ENCODE data around the gene SERTAD1. TPM values are rescaled to one million over a fixed set of nuclear protein-coding genes. Genes with fewer than 3 reads are reported as not detected.

SERTAD1 gene
- total RNA-seq, 1 donor from 2014 or later: 14.2 TPM

DNA sequence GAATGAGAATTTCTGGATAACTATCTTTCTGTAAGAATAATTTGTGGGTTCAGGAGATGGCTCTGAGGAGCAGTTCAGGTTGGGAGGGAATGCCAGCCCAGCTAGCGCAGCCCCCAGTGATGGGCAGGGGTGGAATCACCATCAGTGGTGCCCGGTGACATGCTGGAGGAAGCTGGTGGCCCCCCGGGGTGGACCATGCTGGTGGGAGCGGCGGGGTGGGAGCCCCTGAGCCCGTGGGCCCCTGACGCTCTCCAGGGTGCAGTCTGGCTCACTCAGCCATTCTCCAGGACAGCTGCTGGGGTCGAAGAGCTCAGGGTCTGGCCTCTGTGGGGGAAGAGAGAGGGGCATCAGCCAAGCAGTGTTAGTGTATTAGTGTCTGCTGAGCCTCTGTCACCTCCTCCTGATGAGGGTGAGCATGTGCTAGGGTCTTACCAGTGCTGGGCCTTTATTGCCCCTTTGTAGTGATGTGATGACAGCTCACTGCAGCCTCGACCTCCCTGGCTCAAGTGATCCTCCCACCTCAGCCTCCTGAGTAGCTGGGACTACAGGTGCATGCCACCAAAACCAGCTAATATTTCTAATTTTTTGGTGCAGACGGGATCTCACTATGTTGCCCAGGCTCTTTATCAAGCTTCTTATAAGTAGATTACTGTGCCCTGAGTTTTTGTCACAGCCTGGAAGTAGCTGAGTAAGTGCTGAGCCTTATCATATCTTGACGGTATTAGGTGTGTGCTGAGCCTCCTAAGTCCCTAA lies 46.2 kb downstream of the SERTAD1 start:
- H3K9me3 ChIP-seq: no peaks in the 10 kb centered on the region
- intact Hi-C loops (cut with DNase I): no loop called here
- H3K27me3 ChIP-seq: no peaks in the 10 kb centered on the region
- no peak overlapping the region for H3K4me3 ChIP-seq
- H3K4me1 ChIP-seq: no peaks in the 10 kb centered on the region
- TF ChIP-seq, protein P1, sequence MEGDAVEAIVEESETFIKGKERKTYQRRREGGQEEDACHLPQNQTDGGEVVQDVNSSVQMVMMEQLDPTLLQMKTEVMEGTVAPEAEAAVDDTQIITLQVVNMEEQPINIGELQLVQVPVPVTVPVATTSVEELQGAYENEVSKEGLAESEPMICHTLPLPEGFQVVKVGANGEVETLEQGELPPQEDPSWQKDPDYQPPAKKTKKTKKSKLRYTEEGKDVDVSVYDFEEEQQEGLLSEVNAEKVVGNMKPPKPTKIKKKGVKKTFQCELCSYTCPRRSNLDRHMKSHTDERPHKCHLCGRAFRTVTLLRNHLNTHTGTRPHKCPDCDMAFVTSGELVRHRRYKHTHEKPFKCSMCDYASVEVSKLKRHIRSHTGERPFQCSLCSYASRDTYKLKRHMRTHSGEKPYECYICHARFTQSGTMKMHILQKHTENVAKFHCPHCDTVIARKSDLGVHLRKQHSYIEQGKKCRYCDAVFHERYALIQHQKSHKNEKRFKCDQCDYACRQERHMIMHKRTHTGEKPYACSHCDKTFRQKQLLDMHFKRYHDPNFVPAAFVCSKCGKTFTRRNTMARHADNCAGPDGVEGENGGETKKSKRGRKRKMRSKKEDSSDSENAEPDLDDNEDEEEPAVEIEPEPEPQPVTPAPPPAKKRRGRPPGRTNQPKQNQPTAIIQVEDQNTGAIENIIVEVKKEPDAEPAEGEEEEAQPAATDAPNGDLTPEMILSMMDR (IDR thresholded peaks at IDR 0.05): no peak
- TF ChIP-seq POLR2AphosphoS5 (IDR thresholded peaks at IDR 0.05; ENCODE audit: insufficient read depth in 1 of 2, low read depth in 1 of 2): no peak
- no peak for TF ChIP-seq POLR2A (IDR thresholded peaks at IDR 0.05)
- no peak overlapping the region for H3K27ac ChIP-seq
- H3K36me3 ChIP-seq: peaks cover 0 to 27% of the 10 kb centered on the region in 2 donors
- no peak for DNase-seq (ENCODE audit: extremely low spot score in 2 of 2)

GRCh38 chr19:40378509-40378908 lies 47.3 kb downstream of the SERTAD1 start:
- DNase-seq (ENCODE audit: extremely low spot score in 2 of 2): no peak
- intact Hi-C loops (cut with DNase I): no loop called here
- Histone ChIP-seq H3K36me3 (peaks cover 0 to 37% of the 10 kb centered on the region in 2 donors), H3K27ac (no peak overlapping the region), H3K9me3 (no peaks in the 10 kb centered on the region), H3K27me3 (no peaks in the 10 kb centered on the region), H3K4me3 (no peak overlapping the region), H3K4me1 (no peaks in the 10 kb centered on the region)
- no peak for TF ChIP-seq POLR2AphosphoS5 (IDR thresholded peaks at IDR 0.05; ENCODE audit: insufficient read depth in 1 of 2, low read depth in 1 of 2)
- TF ChIP-seq, protein P1 (IDR thresholded peaks at IDR 0.05): no peak
- no peak for TF ChIP-seq POLR2A (IDR thresholded peaks at IDR 0.05)

GRCh38 chr19:40377876-40378385 lies 47.9 kb downstream of the SERTAD1 start:
- TF ChIP-seq POLR2A (IDR thresholded peaks at IDR 0.05) (no peak), POLR2AphosphoS5 (IDR thresholded peaks at IDR 0.05; ENCODE audit: insufficient read depth in 1 of 2, low read depth in 1 of 2) (no peak)
- TF ChIP-seq, protein P1 (IDR thresholded peaks at IDR 0.05): no peak
- intact Hi-C loops (cut with DNase I): no loop called here
- Histone ChIP-seq H3K36me3 (peaks cover 0 to 43% of the 10 kb centered on the region in 2 donors), H3K4me3 (no peak overlapping the region), H3K27me3 (no peaks in the 10 kb centered on the region), H3K27ac (no peak overlapping the region), H3K9me3 (no peaks in the 10 kb centered on the region), H3K4me1 (no peaks in the 10 kb centered on the region)
- DNase-seq (ENCODE audit: extremely low spot score in 2 of 2): no peak

DNA sequence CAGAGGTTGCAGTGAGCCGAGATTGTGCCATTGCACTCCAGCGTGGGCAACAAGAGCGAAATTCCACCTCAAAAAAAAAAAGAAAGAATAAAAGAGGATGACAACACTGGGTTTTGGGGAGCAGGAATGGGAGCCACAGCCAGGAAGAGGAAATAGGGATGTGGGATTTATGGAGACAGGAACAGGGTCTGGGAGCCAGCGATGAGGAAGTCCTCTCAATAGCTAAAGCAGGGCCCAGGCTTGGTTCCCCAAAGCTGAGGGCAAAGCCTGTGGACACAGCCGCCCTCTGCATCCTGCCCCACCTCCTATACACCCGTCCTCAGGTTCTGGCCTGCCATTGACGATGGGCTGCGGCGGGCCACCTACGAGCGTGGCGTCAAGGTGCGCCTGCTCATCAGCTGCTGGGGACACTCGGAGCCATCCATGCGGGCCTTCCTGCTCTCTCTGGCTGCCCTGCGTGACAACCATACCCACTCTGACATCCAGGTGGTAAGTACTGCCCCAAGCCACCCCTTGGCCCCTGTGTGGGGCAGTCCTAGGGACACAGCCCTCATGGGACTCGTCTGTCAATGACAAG lies 49.4 kb downstream of the SERTAD1 start:
- Histone ChIP-seq H3K36me3 (peaks cover 0 to 58% of the 10 kb centered on the region in 2 donors), H3K27ac (no peak overlapping the region), H3K4me3 (no peak overlapping the region), H3K27me3 (no peaks in the 10 kb centered on the region), H3K4me1 (no peaks in the 10 kb centered on the region), H3K9me3 (no peaks in the 10 kb centered on the region)
- TF ChIP-seq, protein P1 (IDR thresholded peaks at IDR 0.05): no peak
- TF ChIP-seq POLR2A (IDR thresholded peaks at IDR 0.05) (no peak), POLR2AphosphoS5 (IDR thresholded peaks at IDR 0.05; ENCODE audit: insufficient read depth in 1 of 2, low read depth in 1 of 2) (no peak)
- no peak for DNase-seq (ENCODE audit: extremely low spot score in 2 of 2)
- intact Hi-C loops (cut with DNase I): no loop called here

DNA sequence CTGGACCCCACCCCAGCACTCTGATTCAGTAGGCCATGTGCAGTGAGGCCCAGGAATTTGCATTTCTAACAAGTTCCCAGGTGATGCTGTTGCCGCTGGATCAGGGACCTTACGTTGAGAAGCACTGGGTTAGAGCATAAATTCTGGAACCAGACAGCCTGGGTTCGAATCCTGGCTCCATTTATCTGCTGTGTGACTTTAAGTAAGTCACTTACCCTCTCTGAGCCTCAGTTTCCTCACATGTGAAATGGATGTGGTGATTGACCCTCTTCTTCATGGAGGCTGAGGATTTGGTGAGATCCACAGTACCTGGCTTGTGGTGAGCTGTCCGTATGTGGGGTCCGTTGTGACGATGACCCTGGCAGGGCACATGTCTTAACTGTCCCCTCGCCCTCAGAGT lies 51.7 kb downstream of the SERTAD1 start:
- TF ChIP-seq POLR2A (IDR thresholded peaks at IDR 0.05): no peak
- no peak for TF ChIP-seq POLR2AphosphoS5 (IDR thresholded peaks at IDR 0.05; ENCODE audit: insufficient read depth in 1 of 2, low read depth in 1 of 2)
- TF ChIP-seq, protein P1 (IDR thresholded peaks at IDR 0.05): no peak
- no peak for DNase-seq (ENCODE audit: extremely low spot score in 2 of 2)
- Histone ChIP-seq H3K4me3 (no peak overlapping the region), H3K36me3 (peaks cover 0 to 74% of the 10 kb centered on the region in 2 donors), H3K4me1 (no peaks in the 10 kb centered on the region), H3K27ac (no peak overlapping the region), H3K9me3 (no peaks in the 10 kb centered on the region), H3K27me3 (no peaks in the 10 kb centered on the region)
- intact Hi-C loops (cut with DNase I): no loop called here

Data from vagina (tissue), 2 donors.